ENCODE measurements around the gene HS2ST1. TPM values are rescaled to one million over a fixed set of nuclear protein-coding genes. Genes with fewer than 3 reads are reported as not detected.

HS2ST1 gene
- total and polyA plus RNA-seq, 4 donors = 5.4 to 11.8 (median 8.2) TPM

DNA sequence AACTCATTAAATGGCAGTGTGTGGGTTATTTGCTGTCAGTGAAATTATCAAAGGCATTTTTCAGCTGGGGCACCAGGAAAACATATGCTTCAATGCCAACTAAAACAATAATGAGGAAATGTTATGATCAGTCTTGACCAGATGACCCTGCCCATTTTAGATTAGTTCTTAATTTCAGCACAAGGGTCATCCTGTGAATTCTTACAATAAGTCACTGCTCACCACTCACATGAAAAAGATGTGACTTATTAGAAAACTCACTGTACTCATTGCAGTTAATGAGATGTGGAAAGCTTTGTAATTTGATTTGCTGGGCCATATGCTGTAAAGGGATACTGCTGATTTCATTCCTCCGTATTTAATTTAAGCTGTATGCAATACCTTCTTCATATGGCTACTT lies 235.7 kb downstream of the HS2ST1 start:
- Histone ChIP-seq H3K4me3 (ENCODE audit: low read depth in 1 of 3, low read length in 3 of 3) (no peak overlapping the region), H3K9ac (ENCODE audit: low read depth in 1 of 2, low read length in 2 of 2) (no peak overlapping the region), H3K27me3 (ENCODE audit: control insufficient read depth in 4 of 4, insufficient read depth in 4 of 4, low read length in 3 of 4) (no peaks in the 10 kb centered on the region), H3K4me1 (ENCODE audit: control insufficient read depth in 4 of 4, insufficient read depth in 4 of 4, low read length in 3 of 4) (peaks cover 0 to 11% (median 6%) of the 10 kb centered on the region in 4 donors), H3K27ac (ENCODE audit: low read depth in 1 of 2, low read length in 2 of 2) (no peak overlapping the region), H3K36me3 (ENCODE audit: control insufficient read depth in 4 of 4, insufficient read depth in 3 of 4, low read depth in 1 of 4, low read length in 3 of 4) (no peaks in the 10 kb centered on the region), H3K9me3 (ENCODE audit: control insufficient read depth in 4 of 4, low read length in 3 of 4) (no peaks in the 10 kb centered on the region)
- 94% methylated on average over 1 of the region's 1 CpG for WGBS
- TF ChIP-seq JUND (IDR thresholded peaks at IDR 0.05) (no peak), FOXA1 (IDR thresholded peaks at IDR 0.05) (no peak), RAD21 (IDR thresholded peaks at IDR 0.05) (no peak), HNF4G (IDR thresholded peaks at IDR 0.05) (no peak), GABPA (IDR thresholded peaks at IDR 0.05 in 1 of 2, conservative IDR thresholded peaks at IDR 0.05 in 1 of 2) (no peak), RXRA (IDR thresholded peaks at IDR 0.05) (no peak), REST (IDR thresholded peaks at IDR 0.05) (no peak), EGR1 (IDR thresholded peaks at IDR 0.05; ENCODE audit: low read depth in 2 of 2) (no peak), SP1 (IDR thresholded peaks at IDR 0.05) (no peak), HNF4A (conservative IDR thresholded peaks at IDR 0.05) (no peak)
- TF ChIP-seq, protein P1, sequence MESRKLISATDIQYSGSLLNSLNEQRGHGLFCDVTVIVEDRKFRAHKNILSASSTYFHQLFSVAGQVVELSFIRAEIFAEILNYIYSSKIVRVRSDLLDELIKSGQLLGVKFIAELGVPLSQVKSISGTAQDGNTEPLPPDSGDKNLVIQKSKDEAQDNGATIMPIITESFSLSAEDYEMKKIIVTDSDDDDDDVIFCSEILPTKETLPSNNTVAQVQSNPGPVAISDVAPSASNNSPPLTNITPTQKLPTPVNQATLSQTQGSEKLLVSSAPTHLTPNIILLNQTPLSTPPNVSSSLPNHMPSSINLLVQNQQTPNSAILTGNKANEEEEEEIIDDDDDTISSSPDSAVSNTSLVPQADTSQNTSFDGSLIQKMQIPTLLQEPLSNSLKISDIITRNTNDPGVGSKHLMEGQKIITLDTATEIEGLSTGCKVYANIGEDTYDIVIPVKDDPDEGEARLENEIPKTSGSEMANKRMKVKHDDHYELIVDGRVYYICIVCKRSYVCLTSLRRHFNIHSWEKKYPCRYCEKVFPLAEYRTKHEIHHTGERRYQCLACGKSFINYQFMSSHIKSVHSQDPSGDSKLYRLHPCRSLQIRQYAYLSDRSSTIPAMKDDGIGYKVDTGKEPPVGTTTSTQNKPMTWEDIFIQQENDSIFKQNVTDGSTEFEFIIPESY (IDR thresholded peaks at IDR 0.05) = no peak
- TF ChIP-seq, protein P2, sequence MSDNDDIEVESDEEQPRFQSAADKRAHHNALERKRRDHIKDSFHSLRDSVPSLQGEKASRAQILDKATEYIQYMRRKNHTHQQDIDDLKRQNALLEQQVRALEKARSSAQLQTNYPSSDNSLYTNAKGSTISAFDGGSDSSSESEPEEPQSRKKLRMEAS (IDR thresholded peaks at IDR 0.05) = no peak
- TF ChIP-seq, protein P3, sequence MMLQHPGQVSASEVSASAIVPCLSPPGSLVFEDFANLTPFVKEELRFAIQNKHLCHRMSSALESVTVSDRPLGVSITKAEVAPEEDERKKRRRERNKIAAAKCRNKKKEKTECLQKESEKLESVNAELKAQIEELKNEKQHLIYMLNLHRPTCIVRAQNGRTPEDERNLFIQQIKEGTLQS (IDR thresholded peaks at IDR 0.05) = no peak
- no peak for DNase-seq (ENCODE audit: low spot score)

DNA sequence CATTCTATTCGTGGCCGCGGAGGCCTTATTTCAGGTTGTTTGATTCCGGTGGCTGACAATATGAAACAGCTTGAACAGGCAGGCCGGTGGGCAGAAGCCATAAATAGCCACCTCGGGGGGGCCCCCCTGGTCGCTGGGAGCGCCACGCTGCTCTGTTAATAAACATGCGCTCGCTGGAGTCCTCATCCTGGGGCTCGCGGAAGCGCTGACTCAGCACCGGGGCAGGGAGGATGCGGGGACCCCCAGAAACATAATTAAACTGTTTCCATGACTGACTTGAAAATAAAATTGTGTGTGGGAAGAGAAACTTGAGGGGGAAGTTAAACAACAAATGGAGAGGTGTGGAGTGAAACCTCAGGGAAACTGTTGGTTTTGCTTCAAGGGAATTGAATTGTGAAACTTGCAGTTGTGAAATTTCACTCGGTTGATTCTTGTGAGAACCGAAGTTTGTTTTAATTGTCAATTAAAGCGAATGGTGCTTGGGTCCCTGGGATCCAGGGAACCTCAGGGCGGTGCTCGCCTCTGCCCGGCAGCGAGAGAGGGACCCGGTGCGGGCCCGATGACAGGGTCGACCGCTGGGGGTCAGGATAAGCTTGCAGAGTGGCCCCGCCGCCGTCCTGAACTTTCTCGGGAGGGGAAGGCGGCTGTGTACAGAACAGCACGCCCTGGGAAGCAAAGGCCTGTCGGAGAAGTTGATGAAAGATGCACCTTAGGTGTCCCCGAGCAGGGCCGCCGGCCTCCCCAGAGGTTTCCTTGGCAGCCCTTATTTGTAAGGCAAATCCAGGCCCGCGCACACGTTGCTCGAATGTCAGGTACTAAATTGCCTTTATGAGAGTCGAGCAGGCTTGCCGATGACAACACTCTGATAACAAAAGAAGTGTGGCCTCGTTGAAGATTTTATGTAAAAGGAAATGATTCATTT lies 237.3 kb downstream of the HS2ST1 start:
- 21% methylated on average over 45 of the region's 45 CpGs for WGBS
- H3K36me3 ChIP-seq (ENCODE audit: control insufficient read depth in 4 of 4, insufficient read depth in 3 of 4, low read depth in 1 of 4, low read length in 3 of 4) = no peaks in the 10 kb centered on the region
- H3K9ac ChIP-seq (ENCODE audit: low read depth in 1 of 2, low read length in 2 of 2) = no peak overlapping the region
- H3K9me3 ChIP-seq (ENCODE audit: control insufficient read depth in 4 of 4, low read length in 3 of 4) = no peaks in the 10 kb centered on the region
- H3K27me3 ChIP-seq (ENCODE audit: control insufficient read depth in 4 of 4, insufficient read depth in 4 of 4, low read length in 3 of 4) = no peaks in the 10 kb centered on the region
- H3K4me3 ChIP-seq (ENCODE audit: low read depth in 1 of 3, low read length in 3 of 3) = peak overlapping the region; percentile 11 to 47 (median 36)
- peak; percentile 59 for DNase-seq (ENCODE audit: low spot score)
- H3K27ac ChIP-seq (ENCODE audit: low read depth in 1 of 2, low read length in 2 of 2) = no peak overlapping the region
- H3K4me1 ChIP-seq (ENCODE audit: control insufficient read depth in 4 of 4, insufficient read depth in 4 of 4, low read length in 3 of 4) = peaks cover 0 to 11% (median 6%) of the 10 kb centered on the region in 4 donors
- TF ChIP-seq EGR1 (IDR thresholded peaks at IDR 0.05; ENCODE audit: low read depth in 2 of 2) (no peak), REST (IDR thresholded peaks at IDR 0.05) (no peak), TAF1 (conservative IDR thresholded peaks at IDR 0.05) (no peak), RAD21 (IDR thresholded peaks at IDR 0.05) (peak; percentile 64 to 69), NR2F2 (IDR thresholded peaks at IDR 0.05) (peak; percentile 11), RXRA (IDR thresholded peaks at IDR 0.05) (no peak)
- TF ChIP-seq, protein P3 (IDR thresholded peaks at IDR 0.05) = no peak
- TF ChIP-seq, protein P1 (IDR thresholded peaks at IDR 0.05) = no peak

All from liver (tissue), 9 donors.